SW480 (cell line): ENCODE data around the gene TEK.

Experiments used
- DNase-seq: peaks from one replicate; pipeline ENCODE4 v3.0.0-alpha.2; 2016; ENCODE audit warnings: low spot score

TEK gene

DNA sequence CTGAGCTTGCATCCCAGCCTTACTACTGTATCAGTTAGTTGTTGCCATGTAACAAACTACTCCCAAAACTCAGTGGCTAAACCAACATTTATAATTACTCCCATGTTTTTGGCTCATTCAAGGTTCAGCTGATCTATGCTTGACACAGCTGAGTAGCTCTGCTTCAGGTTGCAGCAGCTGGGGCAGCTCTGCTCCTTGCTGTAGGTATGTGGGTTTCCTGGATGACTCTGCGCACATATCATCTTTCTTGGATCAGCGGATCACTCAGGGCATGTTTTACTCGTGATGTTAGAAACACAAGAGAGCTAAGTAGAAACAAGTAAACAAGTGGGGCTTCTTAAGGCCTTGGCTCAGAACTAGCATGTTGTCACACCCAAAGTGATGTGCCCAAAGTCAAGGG is 15.1 kb downstream of the TEK start:
- DNase-seq, result no peak

DNA sequence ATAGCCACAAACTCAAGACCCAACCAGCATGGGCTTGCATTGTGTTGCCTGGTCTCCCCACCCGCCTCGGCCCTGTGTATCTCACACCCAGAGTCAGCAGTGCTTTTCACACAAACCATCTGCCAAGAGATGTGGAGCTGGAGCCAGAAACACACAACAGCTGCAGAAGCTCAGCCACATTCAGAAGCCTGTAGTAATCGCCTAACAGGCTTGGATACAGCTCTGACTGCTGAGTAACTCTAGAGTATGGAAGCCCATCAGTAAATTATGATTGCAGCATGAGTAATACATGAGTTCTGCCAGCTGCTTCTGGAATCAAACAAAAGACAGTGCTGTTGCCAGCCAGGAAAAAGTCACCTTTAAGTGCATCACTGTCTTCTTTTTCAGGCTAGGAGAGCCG is 16.0 kb downstream of the TEK start:
- DNase-seq, result no peak

DNA sequence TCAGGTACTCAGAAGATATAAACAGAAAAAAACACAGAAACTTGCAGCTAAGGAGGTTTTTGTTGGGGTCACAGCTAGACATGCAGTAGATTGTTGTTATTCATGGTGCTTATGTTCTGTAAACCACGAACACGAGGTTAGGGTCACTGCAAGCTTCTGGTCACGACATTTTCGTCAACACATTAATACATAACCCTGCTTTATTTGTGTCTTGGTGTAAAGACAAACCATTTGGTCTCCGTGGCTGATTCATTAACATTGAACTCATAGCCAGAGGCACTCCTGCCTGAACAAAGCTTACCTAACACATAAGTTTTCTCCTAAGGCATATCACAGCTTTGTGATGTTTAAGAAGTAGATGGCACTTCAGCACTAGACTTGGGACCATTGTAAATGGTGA is 16.9 kb downstream of the TEK start:
- no peak for DNase-seq

DNA sequence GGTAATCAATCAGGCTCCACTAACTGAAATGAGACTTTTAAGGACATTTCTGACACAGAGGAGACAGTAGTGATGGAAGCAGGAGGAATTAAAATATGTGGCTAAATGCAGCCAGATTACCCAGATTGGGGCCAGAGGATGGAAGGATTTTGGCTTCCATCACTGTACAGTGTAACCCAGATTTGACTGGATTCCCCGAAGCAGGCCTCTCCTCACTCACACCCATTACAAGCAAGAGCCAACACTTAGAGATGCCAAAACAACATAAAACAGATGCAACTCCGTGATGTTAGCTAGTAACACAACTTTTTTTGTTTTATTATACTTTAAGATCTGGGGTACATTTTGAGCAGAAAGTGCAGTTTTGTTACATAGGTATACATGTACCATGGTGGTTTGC is 17.6 kb downstream of the TEK start:
- DNase-seq, result no peak

DNA sequence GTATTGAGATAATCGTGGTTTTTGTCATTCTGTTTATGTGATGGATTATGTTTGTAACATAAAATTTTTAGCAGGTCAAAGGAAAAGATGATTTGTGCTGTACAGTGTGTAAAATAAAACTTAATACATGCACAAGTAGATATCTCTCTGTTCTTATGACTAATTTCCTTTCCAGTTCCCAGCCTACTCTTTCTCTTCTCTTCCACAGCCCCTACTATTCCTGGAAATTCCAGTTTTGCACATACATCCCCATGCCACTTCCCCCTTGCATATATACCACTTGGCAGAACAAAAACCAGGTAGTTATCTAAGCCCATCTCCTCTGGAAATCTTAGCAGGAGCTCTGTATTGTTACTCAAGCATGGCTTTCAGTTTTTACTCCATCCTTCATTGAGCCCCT is 20.2 kb downstream of the TEK start:
- no peak for DNase-seq

DNA sequence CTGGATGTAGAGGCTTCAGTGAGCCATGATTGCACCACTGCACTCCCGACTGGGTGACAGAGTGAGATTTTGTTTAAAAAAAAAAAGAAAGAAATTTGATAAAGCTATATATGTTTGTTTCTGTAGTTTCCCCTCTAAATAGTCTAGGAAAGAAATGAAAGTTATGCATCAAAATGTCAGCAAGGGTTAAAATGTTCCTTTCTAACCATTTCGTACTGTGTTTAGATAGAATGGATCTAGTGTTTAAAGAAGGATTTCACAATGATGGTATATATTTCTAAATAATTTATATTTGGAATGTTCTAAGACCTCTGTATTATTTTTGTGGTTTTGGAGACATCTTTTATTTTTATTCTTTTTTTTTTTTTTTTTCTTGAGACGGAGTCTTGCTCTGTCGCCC is 22.7 kb downstream of the TEK start:
- DNase-seq, result no peak

DNA sequence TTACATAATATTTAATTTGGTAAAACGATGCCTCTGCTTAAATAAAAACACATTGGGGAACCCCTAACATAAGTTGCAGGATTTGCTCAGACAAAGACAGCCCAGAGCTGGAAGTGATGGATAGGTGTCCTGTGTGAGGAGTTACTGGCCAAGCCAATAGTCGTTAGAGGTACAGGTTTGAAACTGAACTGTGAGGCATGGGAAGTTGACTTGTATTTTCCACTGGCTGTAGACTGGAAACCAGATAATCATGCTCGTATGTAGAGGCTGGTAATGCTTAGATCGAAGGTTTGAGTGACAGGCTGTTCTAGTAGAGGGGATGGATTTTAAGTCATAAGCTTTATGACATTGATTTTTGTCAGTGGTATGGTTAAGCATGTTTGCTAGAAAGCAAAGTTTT is 24.8 kb downstream of the TEK start:
- no peak for DNase-seq

DNA sequence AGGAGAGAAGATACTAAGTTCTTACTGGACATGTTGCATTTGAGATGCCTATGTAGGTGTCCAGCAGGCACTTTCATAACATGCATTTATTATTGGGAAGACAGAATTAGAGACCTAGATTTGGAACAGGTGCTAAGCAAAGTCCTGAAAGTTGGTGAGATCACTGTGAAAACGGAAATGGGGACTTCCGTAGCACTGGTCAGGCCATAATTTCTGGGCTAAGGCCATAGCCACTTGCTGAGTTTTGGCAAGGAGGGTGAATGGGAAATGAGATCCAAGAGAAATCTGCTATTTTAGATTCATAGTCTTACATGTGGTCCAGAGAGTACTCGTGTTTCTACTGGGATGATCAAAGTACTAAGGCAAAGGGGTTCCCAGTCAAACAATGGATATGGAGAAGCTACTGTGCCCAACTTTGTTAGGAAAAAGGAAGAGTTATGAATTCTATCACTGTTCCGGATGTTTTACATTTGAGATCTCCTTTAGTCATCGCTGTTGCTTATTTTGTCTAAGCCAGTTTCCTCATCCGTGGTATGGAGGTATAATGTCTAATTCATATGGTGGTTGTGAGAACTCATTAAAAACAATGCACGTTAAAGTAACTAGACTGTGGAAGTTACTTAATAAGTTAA is 33.4 kb downstream of the TEK start:
- no peak for DNase-seq

DNA sequence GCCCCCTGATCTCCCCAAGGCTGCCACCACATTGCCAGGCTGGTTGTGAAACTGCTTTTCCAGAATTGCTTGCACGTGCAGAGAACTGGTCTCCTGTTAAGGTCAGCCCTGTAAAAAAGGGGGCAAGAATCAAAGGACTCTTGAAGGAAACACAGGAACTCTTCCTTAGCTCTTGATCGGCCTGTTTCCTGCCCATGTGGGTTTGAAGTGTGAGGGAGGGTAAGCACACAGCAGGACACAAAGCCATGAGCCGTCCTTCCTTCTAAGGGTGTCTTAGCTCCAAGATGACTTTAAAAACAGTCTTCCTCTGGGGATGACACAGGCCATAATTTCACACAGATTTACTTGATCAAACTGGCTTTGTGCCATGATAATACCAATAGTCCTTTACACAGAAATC is 36.1 kb downstream of the TEK start:
- DNase-seq, result no peak

DNA sequence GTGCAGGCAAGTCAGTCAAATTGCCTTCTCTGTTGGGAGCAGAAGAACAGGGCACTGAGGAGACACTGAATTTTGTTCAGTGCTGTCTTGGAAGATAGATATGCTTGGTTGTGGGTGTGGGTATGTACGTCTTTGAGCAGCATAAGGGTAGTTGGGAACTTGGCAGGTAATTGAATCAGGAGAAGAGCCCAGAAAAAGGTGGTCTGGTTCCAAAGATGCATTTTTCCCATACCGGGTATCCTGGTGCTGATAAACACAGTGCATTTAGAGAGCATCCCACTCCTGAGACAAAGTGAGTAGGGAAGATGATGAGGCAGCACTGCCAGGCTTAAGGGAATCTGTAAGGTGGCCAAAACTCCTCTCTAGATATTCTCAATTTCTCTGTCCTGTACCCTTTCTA is 40.6 kb downstream of the TEK start:
- DNase-seq, result no peak

DNA sequence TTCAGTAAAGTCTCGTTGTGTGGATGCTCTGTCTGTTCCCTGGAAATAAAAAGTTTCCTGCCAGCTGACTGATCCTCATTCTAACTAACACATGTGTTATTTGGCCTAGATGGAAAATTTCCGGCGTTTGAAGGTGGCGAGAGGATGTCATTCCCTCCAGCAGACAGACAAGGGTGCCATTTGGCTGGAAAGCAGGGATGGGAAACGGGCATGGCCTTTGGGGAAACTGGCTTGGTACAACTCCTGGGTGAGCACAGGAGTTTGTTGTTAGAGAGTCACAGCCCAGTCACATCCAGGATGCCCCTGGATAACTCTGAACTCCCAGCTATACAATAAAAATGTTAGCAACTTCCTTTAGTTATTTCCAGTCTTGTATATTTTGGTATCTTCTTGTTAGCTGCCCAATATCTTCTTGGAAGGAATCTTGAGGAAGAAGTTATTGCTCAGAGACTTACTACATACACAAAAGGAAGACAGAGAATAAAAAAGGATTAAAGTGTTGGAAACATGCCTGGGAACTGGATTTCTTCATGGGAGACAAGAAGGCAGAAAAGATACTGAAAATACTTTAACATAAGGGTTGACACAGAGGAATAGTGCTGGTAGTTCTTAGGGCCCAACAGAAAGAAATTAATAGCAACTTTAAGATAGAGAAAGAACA is 41.9 kb downstream of the TEK start:
- no peak for DNase-seq

DNA sequence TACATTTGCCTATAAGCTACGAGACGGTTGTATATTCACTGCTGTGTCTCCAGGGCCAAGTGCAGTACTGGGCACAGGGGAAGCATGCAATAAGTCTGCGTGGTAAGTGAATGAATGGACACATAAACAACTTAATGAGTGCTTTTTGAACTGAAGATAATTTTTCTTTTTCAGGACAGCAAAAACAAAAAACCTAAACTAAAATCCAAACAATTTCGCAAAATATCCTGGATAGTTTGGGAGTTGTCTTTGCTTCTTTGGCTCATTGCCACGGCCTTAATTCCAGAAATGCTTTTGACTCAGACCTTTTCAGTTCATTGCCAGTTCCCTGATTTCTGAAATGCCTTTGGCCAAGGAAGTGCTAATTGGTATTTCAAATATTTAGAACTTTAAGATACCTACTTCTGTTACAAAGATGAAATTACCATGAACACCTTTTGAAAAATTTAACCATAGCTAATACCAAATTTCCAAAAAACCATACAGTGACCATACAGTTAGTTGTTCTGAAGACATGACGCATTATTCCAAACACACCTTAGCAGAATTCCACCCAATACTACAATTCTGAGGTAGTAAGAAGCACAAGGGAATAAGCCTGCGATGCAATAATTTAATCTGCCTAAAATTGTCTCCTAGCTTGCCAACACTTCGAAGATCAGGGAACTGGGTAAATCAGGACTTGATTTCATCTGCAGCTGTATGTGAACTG is 42.8 kb downstream of the TEK start:
- DNase-seq, result no peak

DNA sequence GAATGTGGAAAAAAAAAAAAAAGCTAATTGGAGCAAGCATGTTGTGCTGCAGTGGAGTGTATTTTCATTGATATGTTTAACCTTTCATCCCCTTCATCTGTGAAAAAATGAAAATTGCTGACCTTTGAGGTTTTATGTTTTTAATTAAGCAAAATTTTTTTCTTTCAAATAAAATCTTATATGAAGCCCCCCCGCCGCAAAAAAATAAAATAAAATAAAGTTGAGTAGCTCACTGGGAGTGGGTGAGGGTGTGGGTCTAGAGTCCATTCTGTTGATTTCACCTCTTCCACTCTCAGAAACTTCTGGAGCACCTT is 43.3 kb downstream of the TEK start:
- no peak for DNase-seq

DNA sequence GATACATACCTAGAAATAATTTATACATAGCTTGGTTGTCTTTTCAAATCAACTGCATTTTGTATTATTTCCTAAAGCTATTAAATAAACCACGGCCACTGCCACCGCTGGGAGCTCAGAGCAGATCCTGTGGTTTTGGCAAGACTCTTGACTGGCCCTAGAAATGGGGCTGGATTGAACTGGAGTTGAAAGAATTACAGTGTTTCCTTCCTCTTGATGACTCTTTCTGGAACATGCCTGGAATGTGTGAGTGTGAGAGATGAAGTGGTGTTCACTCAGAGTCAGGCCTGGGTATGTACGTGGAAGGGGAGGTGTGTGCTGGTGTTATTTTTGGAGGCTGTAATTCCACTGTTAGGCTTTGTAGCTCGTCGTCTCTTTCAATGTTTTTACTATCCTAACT is 45.9 kb downstream of the TEK start:
- DNase-seq, result no peak

DNA sequence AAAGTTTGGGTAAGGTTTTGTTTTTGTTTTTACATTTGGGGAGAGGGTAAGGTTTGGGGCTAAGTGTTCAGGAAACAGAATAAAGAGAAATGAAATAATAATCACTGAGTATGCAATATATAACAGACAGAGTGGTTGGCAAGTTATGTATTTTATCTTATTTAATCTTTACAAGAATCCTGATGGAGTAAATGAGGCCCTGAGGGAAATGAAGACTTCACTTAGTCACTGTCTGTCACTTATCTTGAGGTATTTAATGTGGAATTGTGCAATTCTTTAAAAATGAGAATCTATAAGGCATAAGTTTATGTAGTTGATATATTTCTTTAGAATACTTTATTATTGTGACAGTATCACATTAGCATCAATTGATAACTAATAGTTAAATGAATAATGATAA is 48.1 kb downstream of the TEK start:
- DNase-seq, result no peak

DNA sequence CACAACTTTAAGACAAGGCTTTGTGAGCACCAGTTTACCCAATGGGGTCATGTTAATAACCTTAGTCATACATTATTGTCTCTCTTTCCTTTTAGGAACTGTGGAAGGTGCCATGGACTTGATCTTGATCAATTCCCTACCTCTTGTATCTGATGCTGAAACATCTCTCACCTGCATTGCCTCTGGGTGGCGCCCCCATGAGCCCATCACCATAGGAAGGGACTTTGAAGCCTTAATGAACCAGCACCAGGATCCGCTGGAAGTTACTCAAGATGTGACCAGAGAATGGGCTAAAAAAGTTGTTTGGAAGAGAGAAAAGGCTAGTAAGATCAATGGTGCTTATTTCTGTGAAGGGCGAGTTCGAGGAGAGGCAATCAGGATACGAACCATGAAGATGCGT is 48.7 kb downstream of the TEK start:
- no peak for DNase-seq

DNA sequence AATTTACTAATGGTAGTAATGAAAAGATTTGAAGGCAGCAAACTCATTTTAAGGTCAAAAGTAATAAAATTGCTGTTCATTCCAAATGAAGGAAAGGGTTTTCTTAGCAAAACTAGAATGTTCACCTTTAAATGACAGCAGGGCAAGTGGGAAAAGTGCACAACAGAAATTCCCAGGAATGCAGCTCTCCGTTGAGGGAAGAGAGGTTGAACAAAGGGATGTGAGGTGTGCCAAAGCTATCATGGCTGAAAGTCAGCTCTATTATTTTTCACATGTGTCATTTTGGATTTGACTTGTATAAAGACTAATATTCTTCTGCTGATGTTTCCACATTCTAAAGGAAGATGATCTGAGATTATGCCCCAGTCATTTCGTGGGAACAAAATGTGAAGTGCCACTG is 51.6 kb downstream of the TEK start:
- no peak for DNase-seq

DNA sequence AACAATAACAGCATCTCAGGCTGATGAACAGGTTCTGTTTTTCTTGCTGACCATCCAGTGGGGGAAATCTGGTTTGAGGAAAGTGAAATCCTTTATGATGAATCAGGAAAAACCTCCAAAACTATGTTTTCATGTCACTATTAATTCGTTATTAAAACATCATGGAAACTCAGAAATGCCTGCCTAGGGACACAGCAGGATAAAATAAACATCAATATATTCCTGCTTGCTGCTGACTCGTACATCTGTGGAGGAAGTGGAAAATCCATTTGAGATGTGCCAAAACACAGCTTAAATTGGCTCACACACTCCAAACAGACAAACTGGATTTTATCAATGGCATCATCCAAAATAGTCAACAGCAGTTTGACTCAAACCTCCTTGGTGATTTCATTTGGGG is 53.0 kb downstream of the TEK start:
- DNase-seq, result no peak

DNA sequence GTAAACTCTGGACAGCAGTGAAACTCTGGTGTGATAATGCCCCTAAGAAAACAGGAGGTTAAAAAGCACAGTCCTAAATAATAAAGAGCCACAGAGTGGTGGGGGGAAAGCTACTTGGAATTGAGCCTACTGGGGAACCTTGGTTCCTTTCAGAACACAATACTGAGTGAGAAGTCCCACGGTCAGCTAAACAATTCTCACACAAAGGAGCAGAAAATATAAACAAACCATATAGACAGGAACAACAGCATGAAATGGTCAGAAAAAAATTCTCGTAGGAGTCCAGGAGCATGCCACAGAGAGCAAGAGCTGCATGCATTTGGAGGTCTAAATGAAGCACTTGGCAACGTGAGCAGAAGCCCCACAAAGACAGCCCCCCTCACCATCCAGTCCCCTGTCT is 56.0 kb downstream of the TEK start:
- DNase-seq, result no peak

DNA sequence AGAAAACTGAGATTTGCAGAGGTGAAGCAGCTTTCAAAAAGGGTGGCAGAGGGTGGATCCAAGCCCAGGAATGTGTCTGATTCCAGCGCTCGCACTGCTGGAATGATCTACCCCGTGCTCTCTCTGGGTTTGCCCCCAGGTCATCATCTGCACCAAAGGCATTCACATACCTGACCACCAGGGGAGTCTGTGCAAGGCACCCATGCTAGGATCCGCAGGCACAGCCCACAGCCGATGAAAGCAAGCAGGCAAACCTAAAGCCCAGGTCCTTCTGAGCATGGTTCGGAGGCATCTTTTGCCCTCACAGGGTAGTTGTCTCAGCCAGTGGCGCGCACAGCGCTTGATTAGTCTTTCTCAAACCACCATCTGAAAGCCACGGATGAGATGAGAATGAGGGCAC is 56.6 kb downstream of the TEK start:
- DNase-seq, result peak; percentile 7

DNA sequence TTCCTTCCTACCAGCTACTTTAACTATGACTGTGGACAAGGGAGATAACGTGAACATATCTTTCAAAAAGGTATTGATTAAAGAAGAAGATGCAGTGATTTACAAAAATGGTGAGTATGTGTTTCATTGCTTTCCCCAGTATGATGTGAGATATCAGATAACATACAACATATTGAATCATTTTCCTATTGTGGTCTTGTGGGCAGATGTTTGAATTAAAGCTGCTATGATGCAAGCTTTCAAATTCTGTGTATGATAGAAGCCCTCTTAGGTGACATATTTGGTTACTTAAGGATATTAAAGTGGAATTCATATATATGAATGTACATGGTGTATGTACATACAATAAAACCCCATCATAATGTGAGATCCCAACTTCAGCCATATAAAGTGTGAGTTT is 59.5 kb downstream of the TEK start:
- DNase-seq, result no peak

DNA sequence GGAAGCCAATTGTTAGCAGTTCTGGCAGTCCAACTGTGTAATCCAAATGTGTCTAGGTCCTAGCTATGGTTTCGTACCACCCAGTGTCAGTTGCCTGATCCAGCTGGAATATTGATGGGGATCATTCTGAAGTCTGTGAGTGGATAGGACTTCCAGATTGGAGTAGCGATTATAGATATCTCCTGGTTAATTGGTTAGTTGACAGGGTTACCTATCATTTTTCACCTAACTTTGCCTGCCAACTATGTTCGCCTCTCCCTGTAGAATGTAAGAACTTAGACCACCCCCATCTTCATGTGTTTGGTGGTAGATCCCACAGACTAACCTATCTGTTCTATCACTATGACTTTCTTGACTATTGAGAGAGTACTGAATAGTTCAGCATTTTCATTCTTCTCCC is 59.9 kb downstream of the TEK start:
- DNase-seq, result no peak

DNA sequence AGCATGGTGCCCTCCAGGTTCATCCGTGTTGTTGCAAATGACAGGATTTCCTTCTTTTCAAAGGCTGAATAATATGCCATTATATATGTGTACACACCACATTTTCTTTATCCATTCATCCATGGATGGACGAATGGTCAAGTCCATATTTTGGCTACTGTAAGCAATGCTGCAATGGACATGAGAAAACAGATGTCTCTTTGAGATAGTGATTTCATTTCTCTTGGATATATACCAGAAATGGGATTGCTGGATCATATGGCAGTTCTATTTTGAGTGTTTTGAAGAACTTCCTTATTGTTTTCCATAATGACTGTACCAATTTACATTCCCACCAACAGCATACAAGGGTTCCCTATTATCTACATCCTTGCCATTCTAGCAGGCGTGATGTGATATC is 67.9 kb downstream of the TEK start:
- DNase-seq, result no peak

DNA sequence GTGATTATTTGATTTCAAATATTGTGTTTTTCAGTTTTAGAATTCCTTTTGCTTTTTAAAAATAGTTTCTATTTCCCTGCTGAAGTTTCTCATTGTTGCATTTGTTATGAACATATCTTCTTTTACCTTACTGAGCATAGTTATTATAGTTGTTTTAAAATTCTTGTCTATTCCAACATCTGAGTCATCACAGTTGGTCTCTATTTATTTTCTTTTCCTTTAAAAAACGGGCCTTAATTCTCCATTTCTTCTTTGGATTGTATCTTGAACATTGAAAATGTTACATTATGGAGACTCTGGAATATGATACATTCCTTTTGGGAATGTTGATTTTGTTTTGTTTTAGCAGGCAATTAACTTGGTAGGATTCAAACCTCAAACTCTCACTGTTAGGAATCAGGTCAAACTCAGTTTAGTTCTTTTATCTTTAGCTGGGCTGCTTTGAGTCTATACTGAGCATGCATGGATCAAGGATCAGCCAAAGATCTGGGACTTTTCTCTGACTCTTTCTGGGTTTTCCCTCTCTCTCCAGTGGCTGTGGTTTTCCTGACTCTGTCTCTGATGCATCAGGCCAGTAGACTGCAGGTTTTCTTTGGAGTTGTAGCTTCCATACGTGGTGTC is 70.3 kb downstream of the TEK start:
- no peak for DNase-seq
